GM12878 (cell line): Measurements from ENCODE around the gene FLYWCH2. TPM values are rescaled to one million over a fixed set of nuclear protein-coding genes. Genes with fewer than 3 reads are reported as not detected.

Experiments used
- ATF7 ChIP-seq: fragments of 450-650 bp; IDR thresholded peaks from 2 replicates; pipeline ENCODE4 v1.6.1; 2016; ENCODE audit warnings: low read depth, mild to moderate bottlenecking
- BHLHE40 ChIP-seq, 2 experiments: fragments of 450-650 bp in 1 of 2; IDR thresholded peaks; 2 replicates each; pipeline ENCODE4 v1.6.1; 2011 to 2017; ENCODE audit warnings: low read depth in 2 of 2, borderline replicate concordance in 1 of 2, improper control_type of control experiment in 1 of 2, low read length in 1 of 2, mild to moderate bottlenecking in 1 of 2
- CBX5 ChIP-seq: sonication (generic); IDR thresholded peaks from 2 replicates; pipeline ENCODE4 v1.6.1; 2016; ENCODE audit warnings: low read depth, moderate library complexity, mild to moderate bottlenecking, inconsistent platforms
- CEBPB ChIP-seq, 2 experiments: fragments of 150-350 bp in 1 of 2; IDR thresholded peaks; 2 replicates each; pipeline ENCODE4 v1.6.1; 2012 to 2014; ENCODE audit warnings: low read depth in 2 of 2, low read length in 2 of 2, borderline replicate concordance in 1 of 2, inconsistent platforms in 1 of 2
- CHD1 ChIP-seq: IDR thresholded peaks from 2 replicates; pipeline ENCODE4 v1.6.1; 2012; ENCODE audit warnings: low read depth, low read length, improper control_type of control experiment
- EP300 ChIP-seq, 2 experiments: fragments of 150-350 bp in 1 of 2; IDR thresholded peaks; 2 replicates each; pipeline ENCODE4 v1.6.1; 2011 to 2012; ENCODE audit warnings: low read depth in 2 of 2, low read length in 2 of 2, borderline replicate concordance in 1 of 2, improper control_type of control experiment in 1 of 2, inconsistent platforms in 1 of 2; ENCODE audit not compliant: control insufficient read depth in 1 of 2
- IKZF2 ChIP-seq, 2 experiments: fragments of 450-650 bp; IDR thresholded peaks; 2 replicates each; pipeline ENCODE4 v1.6.1; 2017; ENCODE audit warnings: mild to moderate bottlenecking in 2 of 2, moderate library complexity in 2 of 2
- KAT2A ChIP-seq: conservative IDR thresholded peaks from 2 replicates; pipeline ENCODE4 v1.6.1; 2011; ENCODE audit warnings: low read depth, low read length; ENCODE audit not compliant: control insufficient read depth
- MEF2A ChIP-seq: IDR thresholded peaks from 2 replicates; pipeline ENCODE4 v1.6.1; 2011; ENCODE audit warnings: low read depth, mild to moderate bottlenecking, low read length, moderate library complexity; ENCODE audit not compliant: insufficient read depth
- MTA2 ChIP-seq: fragments of 450-650 bp; IDR thresholded peaks from 2 replicates; pipeline ENCODE4 v1.6.1; 2016; ENCODE audit warnings: low read depth, mild to moderate bottlenecking, moderate library complexity
- NR2F1 ChIP-seq: fragments of 450-650 bp; conservative IDR thresholded peaks from 2 replicates; pipeline ENCODE4 v1.6.1; 2017; ENCODE audit warnings: mild to moderate bottlenecking
- NRF1 ChIP-seq: conservative IDR thresholded peaks from 2 replicates; pipeline ENCODE4 v1.6.1; 2011; ENCODE audit warnings: mild to moderate bottlenecking, low read depth, low read length, improper control_type of control experiment
- POLR2A ChIP-seq: IDR thresholded peaks from 2 replicates; pipeline ENCODE4 v1.6.1; 2011; ENCODE audit warnings: low read depth, mild to moderate bottlenecking, low read length
- RAD21 ChIP-seq: IDR thresholded peaks from 2 replicates; pipeline ENCODE4 v1.6.1; 2011; ENCODE audit warnings: mild to moderate bottlenecking, low read depth, low read length, moderate library complexity; ENCODE audit not compliant: insufficient read depth
- STAT3 ChIP-seq: IDR thresholded peaks from 2 replicates; pipeline ENCODE4 v1.6.1; 2011; ENCODE audit warnings: low read depth, low read length, improper control_type of control experiment
- SUZ12 ChIP-seq: fragments of 200-600 bp; sonication (generic); IDR thresholded peaks from one replicate; pipeline ENCODE4 v1.6.1; 2018; ENCODE audit warnings: antibody characterized with exemption, mild to moderate bottlenecking; ENCODE audit not compliant: unreplicated experiment
- TBL1XR1 ChIP-seq: IDR thresholded peaks from 2 replicates; pipeline ENCODE4 v1.6.1; 2012; ENCODE audit warnings: low read depth, low read length, improper control_type of control experiment
- YY1 ChIP-seq: IDR thresholded peaks from 2 replicates; pipeline ENCODE4 v1.6.1; 2011; ENCODE audit warnings: low read depth, mild to moderate bottlenecking, low read length
- ZNF217 ChIP-seq: fragments of 450-650 bp; IDR thresholded peaks from 2 replicates; pipeline ENCODE4 v1.6.1; 2017; ENCODE audit warnings: antibody characterized with exemption, mild to moderate bottlenecking
- polyA plus RNA-seq, 11 experiments: library from polyadenylated mRNA; depleted of rRNA in 4 of 11; unstranded in 6 of 11; stranded (reverse) in 5 of 11; fragments of >200 nt; fragmentation: Nextera tagmentation in 4 of 11; fragmentation: Illumina TruSeq in 1 of 11; extraction: Ambion mirVana in 4 of 11; extraction: Trizol in 1 of 11; gene quantifications; 1 replicate in 1 of 11; 2 replicates in 10 of 11; pipeline versions ENCODE4 v1.2.1 to v1.2.3, GENCODE V29; 2011 to 2016; ENCODE audit warnings: inconsistent platforms in 2 of 11, missing spikeins in 2 of 11, low read depth in 1 of 11
- total RNA-seq, 4 experiments: library from RNA; depleted of rRNA in 3 of 4; stranded (reverse); fragments of >200 nt in 3 of 4; fragmentation: Illumina TruSeq in 1 of 4; extraction: Trizol in 1 of 4; gene quantifications; 2 replicates each; pipeline versions ENCODE4 v1.2.1 to v1.2.3, GENCODE V29; 2013 to 2021
- TF ChIP-seq, protein P1 (sequence below): fragments of 450-650 bp; IDR thresholded peaks from 2 replicates; pipeline ENCODE4 v1.6.1; 2016; ENCODE audit warnings: mild to moderate bottlenecking
- TF ChIP-seq, protein P2 (sequence below): fragments of 450-650 bp; formaldehyde crosslinking; IDR thresholded peaks from 2 replicates; pipeline ENCODE4 v1.5.0; 2022; ENCODE audit warnings: mild to moderate bottlenecking, missing genetic modification characterization
- TF ChIP-seq, protein P3 (sequence below): IDR thresholded peaks from 2 replicates; pipeline ENCODE4 v1.6.1; 2012; ENCODE audit warnings: low read depth, low read length, improper control_type of control experiment
- TF ChIP-seq, protein P4 (sequence below): fragments of 450-650 bp; conservative IDR thresholded peaks from 2 replicates; pipeline ENCODE4 v1.6.1; 2017; ENCODE audit warnings: mild to moderate bottlenecking, moderate library complexity

The FLYWCH2 gene
- total and polyA plus RNA-seq, 10 of the 15 experiments (the other 5 are each of a cell fraction or from before 2014, with no cell fraction given) = 0.27 to 43.1 (median 17.7) TPM

DNA sequence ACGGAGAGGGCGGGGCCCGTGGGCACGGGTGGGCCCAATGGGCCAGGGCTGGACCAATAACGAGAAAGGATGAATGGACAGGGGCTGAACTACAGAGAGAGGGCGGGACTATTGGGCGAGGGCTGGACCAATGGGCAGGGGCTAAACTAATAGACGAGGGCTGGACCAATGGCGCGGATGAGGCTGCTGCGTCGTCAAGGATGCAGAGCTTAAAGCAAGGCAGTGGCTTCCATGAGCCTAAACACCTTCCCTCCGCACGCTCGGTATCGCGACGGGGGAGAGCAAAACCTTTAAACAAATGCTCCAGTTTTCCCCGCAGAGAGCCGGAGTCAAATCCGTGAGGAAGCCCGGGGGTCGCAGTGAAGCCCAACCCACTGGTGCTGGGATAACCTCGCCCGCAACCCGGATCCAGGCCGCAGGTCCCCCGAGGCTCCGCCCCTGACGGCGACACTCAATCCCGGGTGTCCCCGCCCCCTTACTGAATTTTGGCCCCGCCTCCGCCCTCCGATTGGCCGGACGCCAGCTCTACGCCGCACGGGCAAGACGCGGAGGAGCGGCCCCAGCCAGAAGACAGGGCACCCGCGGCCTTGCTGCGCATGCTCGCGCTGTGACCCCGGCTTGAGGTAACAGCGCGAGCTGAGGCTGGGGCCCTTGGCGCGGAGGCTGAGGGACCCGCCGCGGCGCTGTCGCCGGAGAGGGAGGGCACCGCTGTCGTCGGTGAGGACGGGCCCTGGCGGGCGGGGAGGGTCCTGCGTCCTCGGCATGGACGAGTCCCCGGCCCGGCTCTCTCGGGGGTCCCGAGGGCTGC, at the start of gene FLYWCH2 (continued):
- no peak for TF ChIP-seq TBL1XR1
- peak; percentile 93 for TF ChIP-seq POLR2A
- no peak for TF ChIP-seq MTA2
- no peak for TF ChIP-seq MEF2A
- TF ChIP-seq, protein P1, sequence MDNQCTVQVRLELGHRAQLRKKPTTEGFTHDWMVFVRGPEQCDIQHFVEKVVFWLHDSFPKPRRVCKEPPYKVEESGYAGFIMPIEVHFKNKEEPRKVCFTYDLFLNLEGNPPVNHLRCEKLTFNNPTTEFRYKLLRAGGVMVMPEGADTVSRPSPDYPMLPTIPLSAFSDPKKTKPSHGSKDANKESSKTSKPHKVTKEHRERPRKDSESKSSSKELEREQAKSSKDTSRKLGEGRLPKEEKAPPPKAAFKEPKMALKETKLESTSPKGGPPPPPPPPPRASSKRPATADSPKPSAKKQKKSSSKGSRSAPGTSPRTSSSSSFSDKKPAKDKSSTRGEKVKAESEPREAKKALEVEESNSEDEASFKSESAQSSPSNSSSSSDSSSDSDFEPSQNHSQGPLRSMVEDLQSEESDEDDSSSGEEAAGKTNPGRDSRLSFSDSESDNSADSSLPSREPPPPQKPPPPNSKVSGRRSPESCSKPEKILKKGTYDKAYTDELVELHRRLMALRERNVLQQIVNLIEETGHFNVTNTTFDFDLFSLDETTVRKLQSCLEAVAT = no peak
- no peak for TF ChIP-seq CEBPB (IDR thresholded peaks at IDR 0.05; ENCODE audit: borderline replicate concordance in 1 of 2, low read depth in 2 of 2, low read length in 2 of 2)
- no peak for TF ChIP-seq ZNF217
- no peak for TF ChIP-seq STAT3
- TF ChIP-seq YY1 = peak; percentile 70
- TF ChIP-seq CBX5 = no peak
- TF ChIP-seq, protein P2, sequence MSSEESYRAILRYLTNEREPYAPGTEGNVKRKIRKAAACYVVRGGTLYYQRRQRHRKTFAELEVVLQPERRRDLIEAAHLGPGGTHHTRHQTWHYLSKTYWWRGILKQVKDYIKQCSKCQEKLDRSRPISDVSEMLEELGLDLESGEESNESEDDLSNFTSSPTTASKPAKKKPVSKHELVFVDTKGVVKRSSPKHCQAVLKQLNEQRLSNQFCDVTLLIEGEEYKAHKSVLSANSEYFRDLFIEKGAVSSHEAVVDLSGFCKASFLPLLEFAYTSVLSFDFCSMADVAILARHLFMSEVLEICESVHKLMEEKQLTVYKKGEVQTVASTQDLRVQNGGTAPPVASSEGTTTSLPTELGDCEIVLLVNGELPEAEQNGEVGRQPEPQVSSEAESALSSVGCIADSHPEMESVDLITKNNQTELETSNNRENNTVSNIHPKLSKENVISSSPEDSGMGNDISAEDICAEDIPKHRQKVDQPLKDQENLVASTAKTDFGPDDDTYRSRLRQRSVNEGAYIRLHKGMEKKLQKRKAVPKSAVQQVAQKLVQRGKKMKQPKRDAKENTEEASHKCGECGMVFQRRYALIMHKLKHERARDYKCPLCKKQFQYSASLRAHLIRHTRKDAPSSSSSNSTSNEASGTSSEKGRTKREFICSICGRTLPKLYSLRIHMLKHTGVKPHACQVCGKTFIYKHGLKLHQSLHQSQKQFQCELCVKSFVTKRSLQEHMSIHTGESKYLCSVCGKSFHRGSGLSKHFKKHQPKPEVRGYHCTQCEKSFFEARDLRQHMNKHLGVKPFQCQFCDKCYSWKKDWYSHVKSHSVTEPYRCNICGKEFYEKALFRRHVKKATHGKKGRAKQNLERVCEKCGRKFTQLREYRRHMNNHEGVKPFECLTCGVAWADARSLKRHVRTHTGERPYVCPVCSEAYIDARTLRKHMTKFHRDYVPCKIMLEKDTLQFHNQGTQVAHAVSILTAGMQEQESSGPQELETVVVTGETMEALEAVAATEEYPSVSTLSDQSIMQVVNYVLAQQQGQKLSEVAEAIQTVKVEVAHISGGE (CRISPR knock-in tag) = no peak
- TF ChIP-seq KAT2A = no peak
- peak; percentile 61; the same call in 1 of the 2 replicates for TF ChIP-seq NR2F1
- no peak for TF ChIP-seq ATF7
- TF ChIP-seq BHLHE40 (IDR thresholded peaks at IDR 0.05; ENCODE audit: borderline replicate concordance in 1 of 2, low read depth in 2 of 2, low read length in 1 of 2) = peak; percentile 65 to 93; a peak in 3 of 4 replicates
- no peak for TF ChIP-seq EP300 (IDR thresholded peaks at IDR 0.05; ENCODE audit: borderline replicate concordance in 1 of 2, control insufficient read depth in 1 of 2, low read depth in 2 of 2, low read length in 2 of 2)
- no peak for TF ChIP-seq SUZ12
- TF ChIP-seq, protein P3, sequence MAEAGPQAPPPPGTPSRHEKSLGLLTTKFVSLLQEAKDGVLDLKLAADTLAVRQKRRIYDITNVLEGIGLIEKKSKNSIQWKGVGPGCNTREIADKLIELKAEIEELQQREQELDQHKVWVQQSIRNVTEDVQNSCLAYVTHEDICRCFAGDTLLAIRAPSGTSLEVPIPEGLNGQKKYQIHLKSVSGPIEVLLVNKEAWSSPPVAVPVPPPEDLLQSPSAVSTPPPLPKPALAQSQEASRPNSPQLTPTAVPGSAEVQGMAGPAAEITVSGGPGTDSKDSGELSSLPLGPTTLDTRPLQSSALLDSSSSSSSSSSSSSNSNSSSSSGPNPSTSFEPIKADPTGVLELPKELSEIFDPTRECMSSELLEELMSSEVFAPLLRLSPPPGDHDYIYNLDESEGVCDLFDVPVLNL = no peak
- TF ChIP-seq RAD21 = no peak
- TF ChIP-seq, protein P4, sequence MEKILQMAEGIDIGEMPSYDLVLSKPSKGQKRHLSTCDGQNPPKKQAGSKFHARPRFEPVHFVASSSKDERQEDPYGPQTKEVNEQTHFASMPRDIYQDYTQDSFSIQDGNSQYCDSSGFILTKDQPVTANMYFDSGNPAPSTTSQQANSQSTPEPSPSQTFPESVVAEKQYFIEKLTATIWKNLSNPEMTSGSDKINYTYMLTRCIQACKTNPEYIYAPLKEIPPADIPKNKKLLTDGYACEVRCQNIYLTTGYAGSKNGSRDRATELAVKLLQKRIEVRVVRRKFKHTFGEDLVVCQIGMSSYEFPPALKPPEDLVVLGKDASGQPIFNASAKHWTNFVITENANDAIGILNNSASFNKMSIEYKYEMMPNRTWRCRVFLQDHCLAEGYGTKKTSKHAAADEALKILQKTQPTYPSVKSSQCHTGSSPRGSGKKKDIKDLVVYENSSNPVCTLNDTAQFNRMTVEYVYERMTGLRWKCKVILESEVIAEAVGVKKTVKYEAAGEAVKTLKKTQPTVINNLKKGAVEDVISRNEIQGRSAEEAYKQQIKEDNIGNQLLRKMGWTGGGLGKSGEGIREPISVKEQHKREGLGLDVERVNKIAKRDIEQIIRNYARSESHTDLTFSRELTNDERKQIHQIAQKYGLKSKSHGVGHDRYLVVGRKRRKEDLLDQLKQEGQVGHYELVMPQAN = peak; percentile 55
- no peak for TF ChIP-seq IKZF2 (IDR thresholded peaks at IDR 0.05)
- TF ChIP-seq CHD1 = no peak
- peak; percentile 88 for TF ChIP-seq NRF1
